Measurements from ENCODE around the gene GARS1. TPM values are rescaled to one million over a fixed set of nuclear protein-coding genes. Genes with fewer than 3 reads are reported as not detected.

GARS1 gene
- total RNA-seq, 2 donors from 2014 or later = 35.5 to 72.6 TPM

- no peak for TF ChIP-seq CTCF (IDR thresholded peaks at IDR 0.05)
- no peaks in the 10 kb centered on the region for H3K27me3 ChIP-seq
- no peaks in the 10 kb centered on the region for H3K36me3 ChIP-seq
- peaks cover 0 to 16% of the 10 kb centered on the region in 2 donors for H3K4me1 ChIP-seq
- DNase-seq (ENCODE audit: low spot score) = no peak
- no peak overlapping the region for H3K4me3 ChIP-seq
- H3K27ac ChIP-seq = peak overlapping the region; percentile 35 to 54
- no peaks in the 10 kb centered on the region for H3K9me3 ChIP-seq
These were observed 44.7 kb upstream of the GARS1 start for GRCh38 chr7:30549931-30550493.

- DNase-seq (ENCODE audit: low spot score) = no peak
- H3K36me3 ChIP-seq = no peaks in the 10 kb centered on the region
- H3K27me3 ChIP-seq = no peaks in the 10 kb centered on the region
- no peak for TF ChIP-seq CTCF (IDR thresholded peaks at IDR 0.05)
- H3K4me1 ChIP-seq = peaks cover 0 to 16% of the 10 kb centered on the region in 2 donors
- no peak overlapping the region for H3K27ac ChIP-seq
- no peak overlapping the region for H3K4me3 ChIP-seq
- no peaks in the 10 kb centered on the region for H3K9me3 ChIP-seq
These were observed 42.3 kb upstream of the GARS1 start for GRCh38 chr7:30552330-30552729.

GRCh38 chr7:30553141-30553540 is 41.5 kb upstream of the GARS1 start:
- no peak for DNase-seq (ENCODE audit: low spot score)
- Histone ChIP-seq H3K4me1 (peaks cover 0 to 16% of the 10 kb centered on the region in 2 donors), H3K4me3 (no peak overlapping the region), H3K27ac (no peak overlapping the region), H3K9me3 (no peaks in the 10 kb centered on the region), H3K36me3 (no peaks in the 10 kb centered on the region), H3K27me3 (no peaks in the 10 kb centered on the region)
- TF ChIP-seq CTCF (IDR thresholded peaks at IDR 0.05) = no peak

- H3K27me3 ChIP-seq = no peaks in the 10 kb centered on the region
- H3K4me1 ChIP-seq = peaks cover 0 to 16% of the 10 kb centered on the region in 2 donors
- no peak overlapping the region for H3K27ac ChIP-seq
- H3K36me3 ChIP-seq = no peaks in the 10 kb centered on the region
- DNase-seq (ENCODE audit: low spot score) = no peak
- no peak overlapping the region for H3K4me3 ChIP-seq
- TF ChIP-seq CTCF (IDR thresholded peaks at IDR 0.05) = no peak
- no peaks in the 10 kb centered on the region for H3K9me3 ChIP-seq
These were observed 41.1 kb upstream of the GARS1 start for GRCh38 chr7:30553546-30553945.

GRCh38 chr7:30555525-30555924 is 39.2 kb upstream of the GARS1 start:
- Histone ChIP-seq H3K36me3 (no peaks in the 10 kb centered on the region), H3K27me3 (no peaks in the 10 kb centered on the region), H3K4me3 (no peak overlapping the region), H3K9me3 (no peaks in the 10 kb centered on the region), H3K27ac (no peak overlapping the region), H3K4me1 (peaks cover 0 to 8% of the 10 kb centered on the region in 2 donors)
- DNase-seq (ENCODE audit: low spot score) = no peak
- no peak for TF ChIP-seq CTCF (IDR thresholded peaks at IDR 0.05)

DNA sequence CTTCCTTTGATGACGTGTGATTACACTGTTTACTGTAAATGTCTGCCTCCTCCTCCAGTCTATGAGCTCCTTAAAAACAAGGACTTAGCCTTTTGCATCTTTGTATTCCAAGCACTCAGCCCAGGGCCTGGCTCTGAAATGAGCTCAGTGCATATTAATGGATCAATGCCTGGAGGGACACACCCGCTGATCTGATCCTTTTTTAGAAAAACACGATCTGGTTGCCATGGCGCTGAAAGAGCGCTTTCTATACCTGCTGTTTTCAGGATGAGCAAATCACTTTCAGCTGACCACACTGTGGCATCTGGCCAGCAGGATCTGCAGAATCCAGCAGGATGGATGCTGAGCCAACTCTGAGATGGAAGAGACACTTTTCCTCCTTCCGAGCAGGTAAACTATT is 37.8 kb upstream of the GARS1 start:
- no peaks in the 10 kb centered on the region for H3K36me3 ChIP-seq
- no peak overlapping the region for H3K27ac ChIP-seq
- TF ChIP-seq CTCF (IDR thresholded peaks at IDR 0.05) = no peak
- no peaks in the 10 kb centered on the region for H3K27me3 ChIP-seq
- H3K4me1 ChIP-seq = peaks cover 0 to under 1% of the 10 kb centered on the region in 2 donors
- no peak for DNase-seq (ENCODE audit: low spot score)
- no peaks in the 10 kb centered on the region for H3K9me3 ChIP-seq
- H3K4me3 ChIP-seq = no peak overlapping the region

Measured in right atrium auricular region (tissue), 2 donors.